Measurements from ENCODE around the gene ZFAND6.

GRCh38 chr15:80066912-80067311 lies 7.4 kb downstream of the ZFAND6 start:
- TF ChIP-seq CTCF (conservative IDR thresholded peaks at IDR 0.05; ENCODE audit: low read length) (no peak), EZH2phosphoT487 (IDR thresholded peaks at IDR 0.05; ENCODE audit: borderline replicate concordance) (no peak)
